ENCODE results near the gene SH3BP1.

SH3BP1 gene

GRCh38 chr22:37639771-37640590, 512 bp downstream of the SH3BP1 start:
- H3K9ac ChIP-seq (ENCODE audit: low read length in 5 of 5): peak overlapping the region in 3 of 5 donors; percentile 41 to 75 (median 73)
- H3K36me3 ChIP-seq (ENCODE audit: control insufficient read depth in 5 of 5, insufficient read depth in 5 of 5, low read length in 5 of 5): peaks cover 0 to 13% (median 0%) of the 10 kb centered on the region in 5 donors
- no peak overlapping the region for H3K27ac ChIP-seq (ENCODE audit: low read depth, low read length)
- no peaks in the 10 kb centered on the region for H3K9me3 ChIP-seq (ENCODE audit: control insufficient read depth in 5 of 5, low read length in 5 of 5)
- peaks cover 0 to 22% (median 0%) of the 10 kb centered on the region in 5 donors for H3K27me3 ChIP-seq (ENCODE audit: control insufficient read depth in 5 of 5, insufficient read depth in 4 of 5, low read length in 5 of 5)
- peak overlapping the region; percentile 54 to 69 (median 57) for H3K4me3 ChIP-seq (ENCODE audit: low read depth in 1 of 5, low read length in 5 of 5)
- peaks cover 0 to 60% (median 43%) of the 10 kb centered on the region in 5 donors for H3K4me1 ChIP-seq (ENCODE audit: control insufficient read depth in 5 of 5, insufficient read depth in 5 of 5, low read length in 5 of 5)

- H3K36me3 ChIP-seq (ENCODE audit: control insufficient read depth in 5 of 5, insufficient read depth in 5 of 5, low read length in 5 of 5): peaks cover 0 to 21% (median 0%) of the 10 kb centered on the region in 5 donors
- H3K4me1 ChIP-seq (ENCODE audit: control insufficient read depth in 5 of 5, insufficient read depth in 5 of 5, low read length in 5 of 5): peaks cover 0 to 55% (median 39%) of the 10 kb centered on the region in 5 donors
- H3K27ac ChIP-seq (ENCODE audit: low read depth, low read length): no peak overlapping the region
- H3K27me3 ChIP-seq (ENCODE audit: control insufficient read depth in 5 of 5, insufficient read depth in 4 of 5, low read length in 5 of 5): peaks cover 0 to 22% (median 0%) of the 10 kb centered on the region in 5 donors
- peak overlapping the region in 2 of 5 donors; percentile 41 to 60 for H3K9ac ChIP-seq (ENCODE audit: low read length in 5 of 5)
- H3K4me3 ChIP-seq (ENCODE audit: low read depth in 1 of 5, low read length in 5 of 5): peak overlapping the region; percentile 25 to 63 (median 57)
- H3K9me3 ChIP-seq (ENCODE audit: control insufficient read depth in 5 of 5, low read length in 5 of 5): no peaks in the 10 kb centered on the region
Observed at GRCh38 chr22:37640591-37641560, 1.4 kb downstream of the SH3BP1 start.

- Histone ChIP-seq H3K36me3 (ENCODE audit: control insufficient read depth in 5 of 5, insufficient read depth in 5 of 5, low read length in 5 of 5) (peaks cover 0 to 21% (median 0%) of the 10 kb centered on the region in 5 donors), H3K9ac (ENCODE audit: low read length in 5 of 5) (no peak overlapping the region), H3K4me3 (ENCODE audit: low read depth in 1 of 5, low read length in 5 of 5) (no peak overlapping the region), H3K27ac (ENCODE audit: low read depth, low read length) (no peak overlapping the region), H3K4me1 (ENCODE audit: control insufficient read depth in 5 of 5, insufficient read depth in 5 of 5, low read length in 5 of 5) (peaks cover 0 to 48% (median 33%) of the 10 kb centered on the region in 5 donors), H3K9me3 (ENCODE audit: control insufficient read depth in 5 of 5, low read length in 5 of 5) (no peaks in the 10 kb centered on the region), H3K27me3 (ENCODE audit: control insufficient read depth in 5 of 5, insufficient read depth in 4 of 5, low read length in 5 of 5) (peaks cover 0 to 22% (median 0%) of the 10 kb centered on the region in 5 donors)
Observed at GRCh38 chr22:37641561-37641949, 2.1 kb downstream of the SH3BP1 start.

DNA sequence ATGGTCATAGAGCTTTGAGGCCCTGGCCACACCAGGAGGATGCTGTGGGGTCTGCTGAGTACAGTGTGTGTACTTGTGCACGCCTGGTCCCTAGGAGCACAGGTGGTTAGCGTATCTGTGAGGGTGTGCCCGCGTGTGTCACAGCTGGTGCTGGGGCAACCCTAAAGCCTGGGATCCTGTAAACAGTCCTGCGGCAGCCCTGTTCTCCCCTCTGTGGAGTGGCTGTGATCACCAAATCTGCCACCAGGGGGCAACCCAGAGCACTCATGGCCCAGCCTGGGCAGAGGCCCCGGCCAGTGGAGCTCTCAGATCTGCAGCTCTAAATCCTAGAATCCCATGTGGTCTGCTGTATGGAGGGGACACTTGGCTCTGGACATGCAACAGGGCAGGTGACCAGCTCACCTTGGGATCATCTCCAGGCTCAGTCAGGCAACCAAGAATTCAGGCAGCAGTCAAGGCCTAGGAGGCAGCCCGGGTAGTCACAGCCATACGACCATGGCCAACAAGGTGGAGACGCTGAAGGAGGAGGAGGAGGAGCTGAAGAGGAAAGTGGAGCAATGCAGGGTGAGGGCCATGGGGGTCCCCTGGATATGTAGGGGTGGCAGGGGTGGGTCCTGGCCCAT, 3.9 kb downstream of the SH3BP1 start:
- no peak overlapping the region for H3K27ac ChIP-seq (ENCODE audit: low read depth, low read length)
- peak overlapping the region in 1 of 5 donors; percentile 42 for H3K9ac ChIP-seq (ENCODE audit: low read length in 5 of 5)

DNA sequence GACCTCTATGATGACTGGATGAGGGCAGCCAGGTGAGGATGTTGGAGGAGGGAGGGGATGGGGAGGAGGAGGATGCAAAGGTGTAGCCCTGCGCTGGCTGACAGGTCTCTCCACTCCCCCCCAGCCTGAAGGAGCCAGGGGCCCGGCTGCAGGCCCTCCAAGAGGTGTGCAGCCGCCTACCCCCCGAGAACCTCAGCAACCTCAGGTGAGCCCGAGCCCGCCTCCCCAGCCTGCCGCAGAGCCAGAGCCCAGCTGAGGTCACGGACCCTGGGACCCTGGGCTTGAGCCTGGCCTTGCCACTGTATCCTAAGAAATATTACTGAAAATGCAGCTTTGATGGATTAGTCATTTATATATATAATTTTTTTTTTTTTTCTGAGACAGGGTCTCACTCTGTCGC, 7.8 kb downstream of the SH3BP1 start:
- Histone ChIP-seq H3K27me3 (ENCODE audit: control insufficient read depth in 5 of 5, insufficient read depth in 4 of 5, low read length in 5 of 5) (no peaks in the 10 kb centered on the region), H3K4me3 (ENCODE audit: low read depth in 1 of 5, low read length in 5 of 5) (no peak overlapping the region), H3K9ac (ENCODE audit: low read length in 5 of 5) (no peak overlapping the region), H3K4me1 (ENCODE audit: control insufficient read depth in 5 of 5, insufficient read depth in 5 of 5, low read length in 5 of 5) (peaks cover 0 to 10% (median 6%) of the 10 kb centered on the region in 5 donors), H3K9me3 (ENCODE audit: control insufficient read depth in 5 of 5, low read length in 5 of 5) (no peaks in the 10 kb centered on the region), H3K36me3 (ENCODE audit: control insufficient read depth in 5 of 5, insufficient read depth in 5 of 5, low read length in 5 of 5) (peaks cover 0 to 52% (median 5%) of the 10 kb centered on the region in 5 donors), H3K27ac (ENCODE audit: low read depth, low read length) (no peak overlapping the region)

More for the DNA sequence above, 3.9 kb downstream of the SH3BP1 start:
- H3K36me3 ChIP-seq (ENCODE audit: control insufficient read depth in 5 of 5, insufficient read depth in 5 of 5, low read length in 5 of 5): peaks cover 0 to 29% (median 0%) of the 10 kb centered on the region in 5 donors
- H3K9me3 ChIP-seq (ENCODE audit: control insufficient read depth in 5 of 5, low read length in 5 of 5): no peaks in the 10 kb centered on the region
- H3K4me3 ChIP-seq (ENCODE audit: low read depth in 1 of 5, low read length in 5 of 5): no peak overlapping the region
- H3K4me1 ChIP-seq (ENCODE audit: control insufficient read depth in 5 of 5, insufficient read depth in 5 of 5, low read length in 5 of 5): peaks cover 0 to 34% (median 22%) of the 10 kb centered on the region in 5 donors
- H3K27me3 ChIP-seq (ENCODE audit: control insufficient read depth in 5 of 5, insufficient read depth in 4 of 5, low read length in 5 of 5): peaks cover 0 to 20% (median 0%) of the 10 kb centered on the region in 5 donors

GRCh38 chr22:37647928-37648327, 8.5 kb downstream of the SH3BP1 start:
- H3K36me3 ChIP-seq (ENCODE audit: control insufficient read depth in 5 of 5, insufficient read depth in 5 of 5, low read length in 5 of 5): peaks cover 0 to 52% (median 5%) of the 10 kb centered on the region in 5 donors
- H3K4me3 ChIP-seq (ENCODE audit: low read depth in 1 of 5, low read length in 5 of 5): no peak overlapping the region
- H3K27ac ChIP-seq (ENCODE audit: low read depth, low read length): no peak overlapping the region
- no peak overlapping the region for H3K9ac ChIP-seq (ENCODE audit: low read length in 5 of 5)
- peaks cover 0 to 9% (median 6%) of the 10 kb centered on the region in 5 donors for H3K4me1 ChIP-seq (ENCODE audit: control insufficient read depth in 5 of 5, insufficient read depth in 5 of 5, low read length in 5 of 5)
- no peaks in the 10 kb centered on the region for H3K9me3 ChIP-seq (ENCODE audit: control insufficient read depth in 5 of 5, low read length in 5 of 5)
- H3K27me3 ChIP-seq (ENCODE audit: control insufficient read depth in 5 of 5, insufficient read depth in 4 of 5, low read length in 5 of 5): no peaks in the 10 kb centered on the region

DNA sequence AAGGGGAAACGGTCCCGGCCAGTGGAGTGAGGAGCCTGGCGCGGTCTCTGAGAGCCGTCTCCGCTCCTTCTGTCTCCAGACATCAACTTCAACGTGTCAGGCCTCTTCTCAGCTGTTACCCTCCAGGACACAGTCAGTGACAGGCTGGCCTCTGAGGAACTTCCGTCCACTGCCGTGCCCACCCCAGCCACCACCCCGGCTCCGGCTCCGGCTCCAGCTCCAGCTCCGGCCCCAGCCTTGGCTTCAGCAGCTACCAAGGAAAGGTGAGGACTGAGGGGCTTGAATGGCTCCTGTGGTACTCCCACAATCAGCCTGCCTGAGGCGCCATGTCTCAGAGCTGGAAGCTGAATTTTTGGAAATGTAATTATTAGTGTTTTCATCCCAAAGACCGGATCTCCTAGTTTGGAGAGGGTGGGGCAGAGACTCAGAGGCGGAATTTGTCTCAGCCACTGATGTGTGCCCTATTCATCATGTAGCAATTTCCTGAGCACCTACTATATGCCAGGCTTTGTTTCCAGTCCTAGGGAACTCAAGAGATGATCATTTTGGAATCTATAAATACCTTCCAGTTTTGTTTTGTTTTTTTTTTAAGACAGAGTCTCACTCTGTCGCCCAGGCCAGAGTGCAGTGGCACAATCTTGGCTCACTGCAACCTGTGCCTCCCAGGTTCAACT, 11.1 kb downstream of the SH3BP1 start:
- H3K36me3 ChIP-seq (ENCODE audit: control insufficient read depth in 5 of 5, insufficient read depth in 5 of 5, low read length in 5 of 5): peaks cover 0 to 44% (median 5%) of the 10 kb centered on the region in 5 donors
- no peaks in the 10 kb centered on the region for H3K9me3 ChIP-seq (ENCODE audit: control insufficient read depth in 5 of 5, low read length in 5 of 5)
- H3K9ac ChIP-seq (ENCODE audit: low read length in 5 of 5): no peak overlapping the region
- no peaks in the 10 kb centered on the region for H3K27me3 ChIP-seq (ENCODE audit: control insufficient read depth in 5 of 5, insufficient read depth in 4 of 5, low read length in 5 of 5)
- H3K4me1 ChIP-seq (ENCODE audit: control insufficient read depth in 5 of 5, insufficient read depth in 5 of 5, low read length in 5 of 5): peaks cover 0 to 1% (median 0%) of the 10 kb centered on the region in 5 donors
- H3K4me3 ChIP-seq (ENCODE audit: low read depth in 1 of 5, low read length in 5 of 5): no peak overlapping the region
- H3K27ac ChIP-seq (ENCODE audit: low read depth, low read length): no peak overlapping the region

DNA sequence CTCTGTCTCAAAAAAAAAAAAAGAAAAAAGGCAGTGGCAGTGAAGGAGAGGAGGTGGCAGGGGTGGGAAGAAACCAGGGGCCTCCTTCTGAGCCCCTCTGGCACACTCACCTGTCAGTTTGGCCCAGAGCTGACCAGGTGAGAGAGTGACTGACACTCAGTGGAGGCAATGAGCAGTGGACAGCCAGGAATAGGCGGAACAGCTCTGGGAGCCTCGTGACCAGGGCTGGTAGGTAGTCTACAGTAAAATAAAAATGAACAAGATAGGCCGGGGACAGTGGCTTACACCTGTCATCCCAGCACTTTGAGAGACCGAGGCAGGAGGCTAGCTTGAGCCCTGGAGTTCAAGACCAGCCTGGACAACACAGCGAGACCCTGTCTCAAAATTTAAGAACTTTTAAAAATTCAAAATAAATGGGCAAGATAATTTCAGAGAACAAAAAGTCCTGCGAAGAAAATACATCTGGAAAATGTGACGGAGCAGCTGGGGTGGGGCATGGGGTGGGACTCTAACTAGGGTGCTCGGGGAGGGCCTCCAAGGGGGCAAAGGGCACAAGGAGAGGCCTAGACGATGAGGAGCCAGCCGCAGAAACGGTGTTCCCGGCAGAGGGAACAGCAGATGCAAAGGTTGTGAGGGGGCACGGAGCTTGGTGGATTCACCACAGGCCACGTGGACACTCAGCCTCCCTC, 15.2 kb downstream of the SH3BP1 start:
- Histone ChIP-seq H3K4me3 (ENCODE audit: low read depth in 1 of 5, low read length in 5 of 5) (no peak overlapping the region), H3K9ac (ENCODE audit: low read length in 5 of 5) (no peak overlapping the region), H3K9me3 (ENCODE audit: control insufficient read depth in 5 of 5, low read length in 5 of 5) (no peaks in the 10 kb centered on the region), H3K27me3 (ENCODE audit: control insufficient read depth in 5 of 5, insufficient read depth in 4 of 5, low read length in 5 of 5) (no peaks in the 10 kb centered on the region), H3K36me3 (ENCODE audit: control insufficient read depth in 5 of 5, insufficient read depth in 5 of 5, low read length in 5 of 5) (peaks cover 0 to 31% (median 5%) of the 10 kb centered on the region in 5 donors), H3K27ac (ENCODE audit: low read depth, low read length) (no peak overlapping the region), H3K4me1 (ENCODE audit: control insufficient read depth in 5 of 5, insufficient read depth in 5 of 5, low read length in 5 of 5) (peaks cover 4 to 30% (median 16%) of the 10 kb centered on the region in 5 donors)

GRCh38 chr22:37655252-37655563, 15.7 kb downstream of the SH3BP1 start:
- Histone ChIP-seq H3K9me3 (ENCODE audit: control insufficient read depth in 5 of 5, low read length in 5 of 5) (no peaks in the 10 kb centered on the region), H3K9ac (ENCODE audit: low read length in 5 of 5) (no peak overlapping the region), H3K36me3 (ENCODE audit: control insufficient read depth in 5 of 5, insufficient read depth in 5 of 5, low read length in 5 of 5) (peaks cover 0 to 26% (median 4%) of the 10 kb centered on the region in 5 donors), H3K4me1 (ENCODE audit: control insufficient read depth in 5 of 5, insufficient read depth in 5 of 5, low read length in 5 of 5) (peaks cover 4 to 35% (median 20%) of the 10 kb centered on the region in 5 donors), H3K27ac (ENCODE audit: low read depth, low read length) (peak overlapping the region; percentile 18), H3K27me3 (ENCODE audit: control insufficient read depth in 5 of 5, insufficient read depth in 4 of 5, low read length in 5 of 5) (no peaks in the 10 kb centered on the region), H3K4me3 (ENCODE audit: low read depth in 1 of 5, low read length in 5 of 5) (no peak overlapping the region)

All from subcutaneous abdominal adipose tissue (tissue), 5 donors.